AG04450 (cell line): ENCODE results near the gene CYP24A1. TPM values are rescaled to one million over a fixed set of nuclear protein-coding genes. Genes with fewer than 3 reads are reported as not detected.

ENCODE experiments used
- CTCF ChIA-PET: fragments of 300-600, 350-600 bp; formaldehyde crosslinking; extraction: SDS; loops from one replicate; lab custom pipeline; 2022; ENCODE audit warnings: antibody characterized with exemption, inconsistent platforms; lab: Charles Lee
- POLR2A ChIA-PET: fragments of 350-600 bp; formaldehyde crosslinking; extraction: SDS; loops from one replicate; lab custom pipeline; 2021; ENCODE audit warnings: antibody characterized with exemption, inconsistent platforms; lab: Yijun Ruan, JAX
- DNase-seq: peaks from one replicate; pipeline ENCODE4 v3.0.0-alpha.2; 2011; ENCODE audit warnings: low read depth, low spot score
- H3K27ac ChIP-seq: one replicate; pipeline ENCODE4 v1.5.1; 2012; ENCODE audit warnings: low read depth, low read length, control low read depth
- H3K27me3 ChIP-seq: one replicate; pipeline ENCODE4 v1.6.0; 2012; ENCODE audit warnings: low read length; ENCODE audit not compliant: control insufficient read depth, insufficient read depth
- H3K4me3 ChIP-seq: 2 replicates; pipeline ENCODE4 v1.5.1; 2011; ENCODE audit warnings: mild to moderate bottlenecking, low read depth, low read length, control low read depth
- H3K9me3 ChIP-seq: 2 replicates; pipeline ENCODE4 v1.5.1; 2012; ENCODE audit warnings: low read length; ENCODE audit not compliant: control insufficient read depth, insufficient read depth
- CTCF ChIP-seq: IDR thresholded peaks from 2 replicates; pipeline ENCODE4 v1.5.1; 2011; ENCODE audit warnings: low read depth, low read length, control low read depth, inconsistent platforms
- polyA plus RNA-seq: library from polyadenylated mRNA; depleted of rRNA; stranded (reverse); fragments of >200 nt; gene quantifications from 2 replicates; pipeline ENCODE4 v1.2.3, GENCODE V29; 2011

The CYP24A1 gene
- polyA plus RNA-seq, 1 experiment: 2.1 TPM

- ChIA-PET POLR2A (interaction anchor here (0.6 kb wide), 1 partner anchor 234 kb away, joined by 4 read pairs; no protein-coding TSS in a partner anchor), CTCF (interaction anchor here (0.7 to 3.6 kb wide), 5 partner anchors 8 to 59 kb away, joined by 3 to 17 read pairs (median 9); no protein-coding TSS in a partner anchor)
- H3K4me3 ChIP-seq: no peak overlapping the region
- no peaks in the 10 kb centered on the region for H3K27me3 ChIP-seq
- no peak for DNase-seq
- H3K9me3 ChIP-seq: peaks cover 6% of the 10 kb centered on the region
- peak overlapping the region; percentile 21 for H3K27ac ChIP-seq
- TF ChIP-seq CTCF: no peak
Observed at GRCh38 chr20:54140486-54140885, 33.3 kb downstream of the CYP24A1 start.

DNA sequence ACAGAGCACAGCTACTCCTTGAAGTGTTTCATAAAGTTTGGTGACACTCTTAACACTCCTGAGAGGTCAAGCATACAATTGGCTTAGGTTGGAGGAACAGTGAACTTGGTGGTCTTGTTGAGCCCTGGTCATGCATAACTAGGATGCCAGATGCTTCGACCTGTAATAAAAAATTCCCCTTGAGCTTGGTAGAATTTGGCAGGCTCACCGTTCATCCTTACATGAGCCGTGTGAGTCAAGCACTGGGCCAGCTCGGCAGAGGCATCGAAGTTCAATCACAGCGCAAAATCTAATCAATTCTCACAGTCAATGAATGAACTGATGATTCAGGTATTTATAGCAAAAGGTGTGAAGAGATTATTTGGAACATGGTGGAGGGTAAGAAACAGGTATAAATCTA lies 33.7 kb downstream of the CYP24A1 start:
- no peaks in the 10 kb centered on the region for H3K27me3 ChIP-seq
- DNase-seq: no peak
- no peak overlapping the region for H3K27ac ChIP-seq
- H3K9me3 ChIP-seq: peaks cover 6% of the 10 kb centered on the region
- no peak for TF ChIP-seq CTCF
- no peak overlapping the region for H3K4me3 ChIP-seq
- CTCF ChIA-PET: interaction anchor here (1.3 to 3.6 kb wide), 5 partner anchors 36 to 71 kb away, joined by 3 to 17 read pairs (median 9); no protein-coding TSS in a partner anchor
- POLR2A ChIA-PET: no interaction called here

- H3K27ac ChIP-seq: no peak overlapping the region
- CTCF ChIA-PET: interaction anchor here (0.5 to 3.6 kb wide), 8 partner anchors 11 to 72 kb away, joined by 3 to 17 read pairs (median 4); no protein-coding TSS in a partner anchor
Observed at GRCh38 chr20:54139188-54139587, 34.6 kb downstream of the CYP24A1 start.

GRCh38 chr20:54138427-54138826 lies 35.4 kb downstream of the CYP24A1 start:
- Histone ChIP-seq H3K27me3 (no peaks in the 10 kb centered on the region), H3K27ac (no peak overlapping the region), H3K9me3 (peaks cover 6% of the 10 kb centered on the region), H3K4me3 (no peak overlapping the region)
- TF ChIP-seq CTCF: no peak
- no peak for DNase-seq
- CTCF ChIA-PET: interaction anchor here (1.4 to 3.6 kb wide), 2 partner anchors 37 to 42 kb away, joined by 4 to 17 read pairs; no protein-coding TSS in a partner anchor
- POLR2A ChIA-PET: no interaction called here

More at GRCh38 chr20:54139188-54139587, 34.6 kb downstream of the CYP24A1 start:
- Histone ChIP-seq H3K27me3 (no peaks in the 10 kb centered on the region), H3K9me3 (peaks cover 6% of the 10 kb centered on the region), H3K4me3 (no peak overlapping the region)
- POLR2A ChIA-PET: no interaction called here
- no peak for TF ChIP-seq CTCF
- no peak for DNase-seq

GRCh38 chr20:54137115-54137514 lies 36.7 kb downstream of the CYP24A1 start:
- Histone ChIP-seq H3K4me3 (no peak overlapping the region), H3K27ac (no peak overlapping the region), H3K9me3 (peaks cover 6% of the 10 kb centered on the region), H3K27me3 (no peaks in the 10 kb centered on the region)
- no peak for DNase-seq
- ChIA-PET CTCF (interaction anchor here (1.1 to 1.3 kb wide), 2 partner anchors 32 to 40 kb away, joined by 3 read pairs; no protein-coding TSS in a partner anchor), POLR2A (no interaction called here)
- TF ChIP-seq CTCF: no peak
